GM13976 (cell line): ENCODE data around the gene OR2G6.
"Not testable (repeated sequence)": the region's sequence is repeated elsewhere in the genome, so short reads cannot be mapped to it uniquely, and the experiment has no call there.

Experiments
- DNase-seq: peaks from one replicate; pipeline ENCODE4 v3.0.0; 2012; ENCODE audit warnings: low spot score
- in situ Hi-C: fragments of 300-500 bp; cut with MboI; formaldehyde crosslinking; loops from one replicate; pipeline ENCODE4 v1.12.0; 2022; ENCODE audit warnings: low sequenced_read_pairs, mixed read lengths, inconsistent platforms; ENCODE audit not compliant: unreplicated experiment
- TF ChIP-seq, protein P1 (sequence below): IDR thresholded peaks from 2 replicates; pipeline ENCODE4 v1.5.1; 2012; ENCODE audit warnings: borderline replicate concordance, mild to moderate bottlenecking; ENCODE audit not compliant: insufficient read depth; ENCODE audit errors: extremely low read depth, missing control alignments, control extremely low read depth

OR2G6 gene

DNA sequence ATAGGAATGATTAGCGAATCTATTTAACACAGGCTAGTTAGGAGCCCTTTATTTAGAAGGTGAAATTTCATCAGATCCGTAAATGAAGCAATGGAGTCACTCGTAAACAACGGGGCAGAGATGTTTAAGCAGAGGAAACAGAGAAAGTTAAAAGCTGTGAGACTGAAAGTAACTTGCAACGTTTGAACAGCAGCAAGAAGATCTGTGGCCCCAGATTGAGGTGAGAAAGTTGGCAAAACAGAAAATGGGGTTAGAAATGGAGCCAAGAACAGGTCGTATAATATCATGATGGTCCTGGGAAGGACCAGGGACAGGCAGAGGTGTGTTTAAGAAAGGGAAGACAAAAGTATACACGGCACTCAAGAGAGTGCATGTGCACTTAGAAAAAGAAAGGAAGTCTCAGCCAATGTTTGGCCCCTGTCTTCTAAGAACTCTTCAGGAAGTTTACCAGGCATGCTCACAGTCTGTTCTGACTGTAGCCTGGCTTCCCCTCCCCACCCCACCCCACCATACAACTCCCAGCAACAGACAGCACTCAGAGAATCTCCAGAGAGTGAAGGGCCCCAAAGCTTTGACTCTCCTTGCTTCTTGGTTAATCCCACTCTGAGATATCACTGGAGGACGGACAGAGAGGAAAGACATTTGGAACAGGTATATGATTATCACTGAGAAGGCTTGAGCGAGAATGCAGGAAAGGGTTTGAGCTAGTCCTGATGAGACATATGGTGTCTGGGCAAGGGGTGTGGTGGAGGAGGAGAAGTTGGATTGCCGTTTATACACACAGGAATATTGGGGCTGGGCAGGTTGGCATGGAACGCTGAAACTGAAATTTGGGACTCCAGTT, 57.9 kb downstream of the OR2G6 start:
- in situ Hi-C loops, DNase-seq: not testable (repeated sequence)

DNA sequence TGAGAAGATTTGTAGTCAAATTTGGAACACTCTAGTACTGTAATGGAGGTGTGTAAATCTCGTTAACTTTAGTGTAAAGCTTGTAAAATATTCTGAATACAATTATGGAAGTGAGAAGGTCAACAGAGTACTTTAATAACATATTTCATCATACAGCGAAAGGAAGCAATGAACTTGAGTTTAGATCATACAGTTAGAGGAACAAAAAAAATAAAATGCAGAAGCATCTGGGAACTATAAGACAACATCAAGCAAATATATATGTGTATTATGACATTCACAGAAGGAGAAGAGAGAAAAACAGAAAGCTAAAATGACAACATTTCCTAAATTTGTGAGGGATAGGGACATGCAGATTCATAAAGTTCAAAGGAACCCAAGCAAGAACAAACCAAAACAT, 61.2 kb downstream of the OR2G6 start:
- in situ Hi-C loops, DNase-seq: not testable (repeated sequence)

DNA sequence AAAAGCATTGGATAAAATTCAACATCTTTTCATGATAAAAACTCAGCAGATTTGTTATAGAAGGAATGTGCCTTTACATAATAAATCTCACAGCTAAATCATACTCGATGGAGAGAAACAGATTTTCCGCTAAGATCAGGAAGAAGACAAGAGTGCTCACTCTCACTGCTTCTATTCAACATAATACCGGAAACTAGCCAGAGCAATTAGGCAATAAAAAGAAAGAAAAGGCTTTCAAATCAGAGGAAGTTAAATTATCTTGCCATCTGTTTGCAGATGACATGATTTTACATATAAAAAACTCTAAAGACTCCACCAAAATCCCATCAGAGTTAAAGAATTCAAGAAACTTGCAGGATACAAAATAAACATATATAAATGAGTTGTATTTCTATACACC, 62.9 kb downstream of the OR2G6 start:
- DNase-seq, in situ Hi-C loops: not testable (repeated sequence)

DNA sequence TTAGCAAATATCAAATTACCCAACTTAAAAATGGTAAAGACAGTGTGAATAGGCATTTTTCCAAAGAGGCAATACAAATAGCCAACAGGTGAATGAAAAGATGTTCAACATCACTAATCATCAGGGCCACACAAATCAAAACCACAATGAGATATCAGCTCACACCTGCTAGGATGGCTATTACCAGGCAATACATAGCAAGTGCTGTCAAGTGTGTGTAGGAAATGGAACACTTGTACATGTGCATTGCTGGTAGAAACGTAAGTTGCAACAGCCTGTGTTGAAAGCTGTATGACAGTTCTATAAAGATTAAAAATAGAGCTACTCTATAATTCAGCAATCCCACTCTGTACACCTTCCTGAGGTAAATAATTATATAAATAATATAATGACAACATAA, 64.2 kb downstream of the OR2G6 start:
- DNase-seq, in situ Hi-C loops: not testable (repeated sequence)

DNA sequence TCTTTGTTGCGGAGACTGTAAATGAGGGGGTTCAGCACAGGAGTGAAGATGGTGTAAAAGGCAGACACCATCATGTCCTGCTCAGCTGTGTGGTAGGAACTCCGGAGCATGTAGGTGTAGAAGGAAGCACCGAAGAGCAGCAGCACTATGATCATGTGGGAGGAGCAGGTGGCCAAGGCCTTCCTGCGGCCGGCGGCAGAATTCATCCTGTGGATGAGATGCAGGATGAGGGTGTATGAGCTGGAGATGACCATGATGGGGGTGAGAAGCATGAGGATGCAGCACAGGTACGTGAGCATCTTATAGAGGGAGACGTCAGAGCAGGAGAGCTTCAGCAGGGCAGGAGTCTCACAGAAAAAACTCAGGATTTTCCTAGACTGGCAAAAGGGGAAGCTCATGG, 66.0 kb downstream of the OR2G6 start:
- in situ Hi-C loops, DNase-seq: not testable (repeated sequence)

DNA sequence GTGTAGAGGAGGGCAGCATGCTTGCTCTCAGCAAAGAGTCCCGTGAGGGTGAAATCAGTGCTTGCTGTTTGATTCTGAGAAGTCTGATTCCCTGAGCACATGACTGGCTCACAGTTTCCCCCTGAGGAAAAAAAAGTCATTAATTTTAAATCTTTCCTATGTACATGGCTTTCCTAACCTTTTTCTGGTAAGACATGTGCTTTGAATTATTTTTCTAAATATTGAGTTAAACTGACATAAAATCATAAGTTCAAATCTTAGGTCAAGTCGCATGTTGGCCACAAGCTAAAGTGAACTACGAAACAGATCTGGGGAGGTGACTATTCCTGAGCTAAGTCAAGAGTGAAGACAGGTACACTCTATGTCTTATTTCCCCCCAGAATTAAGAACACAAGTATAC, 66.8 kb downstream of the OR2G6 start, which contains the start of gene OR2T34:
Gene OR2T34 (minus strand): TSS at position 101 of the 400 bp plus-strand sequence. CDS start 0 bp downstream, at position 101.
- DNase-seq, in situ Hi-C loops: not testable (repeated sequence)

DNA sequence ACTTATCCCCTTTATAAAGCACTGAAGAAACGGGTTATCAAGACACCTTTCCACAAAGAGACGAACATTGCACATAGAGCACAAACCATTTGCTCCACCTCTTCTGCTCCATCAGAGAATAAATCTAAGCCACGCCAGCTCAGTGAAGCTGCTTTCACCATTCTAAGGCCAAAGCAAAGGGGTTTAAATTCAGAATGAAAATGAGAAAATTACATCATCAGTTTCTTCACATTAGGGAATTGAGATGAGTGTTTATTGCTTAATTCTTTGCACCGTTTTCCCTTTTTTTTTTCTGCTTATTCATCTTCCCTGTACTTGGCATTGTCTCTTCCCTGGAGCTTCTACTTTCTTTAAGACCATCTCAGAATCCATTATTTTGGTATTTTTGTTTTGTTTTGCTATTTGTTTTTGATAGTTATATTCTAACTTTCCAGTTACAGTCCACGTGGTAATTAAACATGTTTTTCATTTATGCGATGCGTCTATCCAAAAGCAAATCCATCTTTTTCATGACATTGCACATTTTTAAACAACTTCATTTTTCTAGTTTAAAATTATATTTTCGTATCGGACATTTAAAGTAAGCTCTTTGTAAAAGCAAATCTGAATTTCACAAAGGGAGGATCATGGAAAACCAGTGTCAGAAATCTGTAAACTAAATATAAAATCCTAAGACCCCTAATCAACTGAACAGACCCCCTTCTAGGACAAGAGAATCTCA, 68.5 kb downstream of the OR2G6 start:
- no peak for DNase-seq
- TF ChIP-seq, protein P1, sequence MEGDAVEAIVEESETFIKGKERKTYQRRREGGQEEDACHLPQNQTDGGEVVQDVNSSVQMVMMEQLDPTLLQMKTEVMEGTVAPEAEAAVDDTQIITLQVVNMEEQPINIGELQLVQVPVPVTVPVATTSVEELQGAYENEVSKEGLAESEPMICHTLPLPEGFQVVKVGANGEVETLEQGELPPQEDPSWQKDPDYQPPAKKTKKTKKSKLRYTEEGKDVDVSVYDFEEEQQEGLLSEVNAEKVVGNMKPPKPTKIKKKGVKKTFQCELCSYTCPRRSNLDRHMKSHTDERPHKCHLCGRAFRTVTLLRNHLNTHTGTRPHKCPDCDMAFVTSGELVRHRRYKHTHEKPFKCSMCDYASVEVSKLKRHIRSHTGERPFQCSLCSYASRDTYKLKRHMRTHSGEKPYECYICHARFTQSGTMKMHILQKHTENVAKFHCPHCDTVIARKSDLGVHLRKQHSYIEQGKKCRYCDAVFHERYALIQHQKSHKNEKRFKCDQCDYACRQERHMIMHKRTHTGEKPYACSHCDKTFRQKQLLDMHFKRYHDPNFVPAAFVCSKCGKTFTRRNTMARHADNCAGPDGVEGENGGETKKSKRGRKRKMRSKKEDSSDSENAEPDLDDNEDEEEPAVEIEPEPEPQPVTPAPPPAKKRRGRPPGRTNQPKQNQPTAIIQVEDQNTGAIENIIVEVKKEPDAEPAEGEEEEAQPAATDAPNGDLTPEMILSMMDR: no peak
- in situ Hi-C loops: no loop called here
